Ishikawa (cell line): Measurements from ENCODE around the gene LRRC63.

Source experiments
- CREB1 ChIP-seq: IDR thresholded peaks from 2 replicates; pipeline ENCODE4 v1.6.1; 2012; ENCODE audit warnings: low read depth
- EP300 ChIP-seq: IDR thresholded peaks from 2 replicates; pipeline ENCODE4 v1.6.1; 2012; ENCODE audit warnings: borderline replicate concordance
- NFIC ChIP-seq: IDR thresholded peaks from 2 replicates; pipeline ENCODE4 v1.6.1; 2012
- RAD21 ChIP-seq: IDR thresholded peaks from 2 replicates; pipeline ENCODE4 v1.6.1; 2012; ENCODE audit warnings: low read depth
- TAF1 ChIP-seq: IDR thresholded peaks from 2 replicates; pipeline ENCODE4 v1.6.1; 2012; ENCODE audit warnings: low read depth, mild to moderate bottlenecking
- TCF12 ChIP-seq: IDR thresholded peaks from 2 replicates; pipeline ENCODE4 v1.6.1; 2012; ENCODE audit warnings: low read depth
- TEAD4 ChIP-seq: IDR thresholded peaks from 2 replicates; pipeline ENCODE4 v1.6.1; 2012
- YY1 ChIP-seq: IDR thresholded peaks from 2 replicates; pipeline ENCODE4 v1.6.1; 2012; ENCODE audit warnings: low read depth
- ZBTB7A ChIP-seq: IDR thresholded peaks from 2 replicates; pipeline ENCODE4 v1.6.1; 2012; ENCODE audit warnings: low read depth
- TF ChIP-seq, protein P1 (sequence below): IDR thresholded peaks from 2 replicates; pipeline ENCODE4 v1.6.1; 2012; ENCODE audit warnings: low read depth, mild to moderate bottlenecking
- TF ChIP-seq, protein P2 (sequence below): IDR thresholded peaks from 2 replicates; pipeline ENCODE4 v1.6.1; 2012
- TF ChIP-seq, protein P3 (sequence below): IDR thresholded peaks from 2 replicates; pipeline ENCODE4 v1.6.1; 2012

DNA sequence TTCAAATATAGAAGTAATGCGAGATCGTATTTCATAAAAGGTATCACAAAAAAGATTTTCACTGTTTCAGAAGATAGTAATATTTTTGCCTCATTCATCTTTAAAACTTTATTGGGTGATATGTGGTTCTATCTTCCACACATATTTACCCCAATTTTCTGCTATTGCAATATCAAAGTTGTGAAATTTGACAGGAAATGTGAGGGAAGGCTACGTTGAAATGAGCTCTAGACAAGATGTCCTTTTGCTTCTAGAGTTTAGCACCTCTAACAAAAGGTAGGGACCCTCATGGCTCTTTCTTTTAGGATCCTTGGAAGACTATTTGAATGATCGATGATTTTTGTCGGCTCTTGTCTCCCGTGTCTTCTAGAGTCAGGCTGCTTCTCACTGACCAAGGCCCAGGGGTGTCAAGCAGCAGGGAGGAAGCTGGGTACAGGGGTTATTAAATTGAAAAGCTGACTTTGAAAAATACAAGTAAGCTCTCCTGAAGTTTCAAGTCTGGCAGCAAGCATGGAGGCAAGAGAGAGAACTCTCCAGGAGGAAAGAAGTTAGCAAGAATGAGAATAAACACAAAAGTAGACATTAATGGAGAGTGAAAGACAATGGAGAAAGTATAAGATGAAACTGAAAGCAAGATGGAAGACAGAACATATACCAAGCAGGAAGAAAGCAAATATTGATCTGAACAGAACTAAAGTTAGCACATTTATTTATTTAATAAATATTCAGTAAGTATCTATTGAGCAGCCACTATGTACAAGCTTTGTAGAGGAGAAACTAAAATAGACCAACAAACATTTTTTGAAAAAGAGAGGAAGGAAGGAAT, 101.9 kb downstream of the LRRC63 start:
- TF ChIP-seq EP300: no peak
- no peak for TF ChIP-seq NFIC
- no peak for TF ChIP-seq RAD21
- no peak for TF ChIP-seq YY1
- no peak for TF ChIP-seq CREB1
- TF ChIP-seq, protein P1, sequence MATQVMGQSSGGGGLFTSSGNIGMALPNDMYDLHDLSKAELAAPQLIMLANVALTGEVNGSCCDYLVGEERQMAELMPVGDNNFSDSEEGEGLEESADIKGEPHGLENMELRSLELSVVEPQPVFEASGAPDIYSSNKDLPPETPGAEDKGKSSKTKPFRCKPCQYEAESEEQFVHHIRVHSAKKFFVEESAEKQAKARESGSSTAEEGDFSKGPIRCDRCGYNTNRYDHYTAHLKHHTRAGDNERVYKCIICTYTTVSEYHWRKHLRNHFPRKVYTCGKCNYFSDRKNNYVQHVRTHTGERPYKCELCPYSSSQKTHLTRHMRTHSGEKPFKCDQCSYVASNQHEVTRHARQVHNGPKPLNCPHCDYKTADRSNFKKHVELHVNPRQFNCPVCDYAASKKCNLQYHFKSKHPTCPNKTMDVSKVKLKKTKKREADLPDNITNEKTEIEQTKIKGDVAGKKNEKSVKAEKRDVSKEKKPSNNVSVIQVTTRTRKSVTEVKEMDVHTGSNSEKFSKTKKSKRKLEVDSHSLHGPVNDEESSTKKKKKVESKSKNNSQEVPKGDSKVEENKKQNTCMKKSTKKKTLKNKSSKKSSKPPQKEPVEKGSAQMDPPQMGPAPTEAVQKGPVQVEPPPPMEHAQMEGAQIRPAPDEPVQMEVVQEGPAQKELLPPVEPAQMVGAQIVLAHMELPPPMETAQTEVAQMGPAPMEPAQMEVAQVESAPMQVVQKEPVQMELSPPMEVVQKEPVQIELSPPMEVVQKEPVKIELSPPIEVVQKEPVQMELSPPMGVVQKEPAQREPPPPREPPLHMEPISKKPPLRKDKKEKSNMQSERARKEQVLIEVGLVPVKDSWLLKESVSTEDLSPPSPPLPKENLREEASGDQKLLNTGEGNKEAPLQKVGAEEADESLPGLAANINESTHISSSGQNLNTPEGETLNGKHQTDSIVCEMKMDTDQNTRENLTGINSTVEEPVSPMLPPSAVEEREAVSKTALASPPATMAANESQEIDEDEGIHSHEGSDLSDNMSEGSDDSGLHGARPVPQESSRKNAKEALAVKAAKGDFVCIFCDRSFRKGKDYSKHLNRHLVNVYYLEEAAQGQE: no peak
- TF ChIP-seq, protein P2, sequence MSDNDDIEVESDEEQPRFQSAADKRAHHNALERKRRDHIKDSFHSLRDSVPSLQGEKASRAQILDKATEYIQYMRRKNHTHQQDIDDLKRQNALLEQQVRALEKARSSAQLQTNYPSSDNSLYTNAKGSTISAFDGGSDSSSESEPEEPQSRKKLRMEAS: no peak
- no peak for TF ChIP-seq ZBTB7A
- TF ChIP-seq TAF1: no peak
- TF ChIP-seq, protein P3, sequence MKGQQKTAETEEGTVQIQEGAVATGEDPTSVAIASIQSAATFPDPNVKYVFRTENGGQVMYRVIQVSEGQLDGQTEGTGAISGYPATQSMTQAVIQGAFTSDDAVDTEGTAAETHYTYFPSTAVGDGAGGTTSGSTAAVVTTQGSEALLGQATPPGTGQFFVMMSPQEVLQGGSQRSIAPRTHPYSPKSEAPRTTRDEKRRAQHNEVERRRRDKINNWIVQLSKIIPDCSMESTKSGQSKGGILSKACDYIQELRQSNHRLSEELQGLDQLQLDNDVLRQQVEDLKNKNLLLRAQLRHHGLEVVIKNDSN: no peak
- no peak for TF ChIP-seq TCF12
- no peak for TF ChIP-seq TEAD4
